Measurements from ENCODE around the gene LY6G5C.

The LY6G5C gene

DNA sequence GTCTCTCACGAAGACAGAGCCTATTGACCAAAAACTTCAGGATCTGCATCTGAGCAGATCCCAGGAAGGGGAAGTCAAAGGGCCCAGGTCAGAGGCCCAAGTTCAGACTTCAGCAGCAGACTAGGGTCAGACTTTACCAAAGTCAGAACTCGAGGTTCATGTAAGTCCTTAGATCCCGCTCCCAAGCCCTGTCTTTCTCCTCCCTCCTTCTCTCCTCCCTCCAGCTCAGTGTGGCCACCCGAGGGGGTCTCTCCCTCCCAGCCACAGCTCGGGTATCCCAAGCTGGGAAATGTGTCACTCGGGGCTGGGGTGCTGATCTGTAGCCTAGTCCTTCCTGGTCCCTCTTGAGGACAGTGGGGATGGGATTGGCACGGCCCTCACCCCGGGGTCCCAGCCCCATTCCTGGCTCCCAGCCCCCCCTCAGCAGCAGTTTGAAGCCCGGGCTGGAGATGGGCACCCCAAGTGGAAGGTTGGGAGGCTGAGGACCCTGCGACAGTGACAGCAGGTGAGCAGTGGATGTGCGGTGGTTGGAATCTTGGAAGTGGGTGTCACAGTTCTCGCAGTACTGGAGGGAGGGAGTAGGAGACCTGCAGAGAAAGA, 18.6 kb downstream of the LY6G5C start:
- no peak for DNase-seq (ENCODE audit: low read depth)

DNA sequence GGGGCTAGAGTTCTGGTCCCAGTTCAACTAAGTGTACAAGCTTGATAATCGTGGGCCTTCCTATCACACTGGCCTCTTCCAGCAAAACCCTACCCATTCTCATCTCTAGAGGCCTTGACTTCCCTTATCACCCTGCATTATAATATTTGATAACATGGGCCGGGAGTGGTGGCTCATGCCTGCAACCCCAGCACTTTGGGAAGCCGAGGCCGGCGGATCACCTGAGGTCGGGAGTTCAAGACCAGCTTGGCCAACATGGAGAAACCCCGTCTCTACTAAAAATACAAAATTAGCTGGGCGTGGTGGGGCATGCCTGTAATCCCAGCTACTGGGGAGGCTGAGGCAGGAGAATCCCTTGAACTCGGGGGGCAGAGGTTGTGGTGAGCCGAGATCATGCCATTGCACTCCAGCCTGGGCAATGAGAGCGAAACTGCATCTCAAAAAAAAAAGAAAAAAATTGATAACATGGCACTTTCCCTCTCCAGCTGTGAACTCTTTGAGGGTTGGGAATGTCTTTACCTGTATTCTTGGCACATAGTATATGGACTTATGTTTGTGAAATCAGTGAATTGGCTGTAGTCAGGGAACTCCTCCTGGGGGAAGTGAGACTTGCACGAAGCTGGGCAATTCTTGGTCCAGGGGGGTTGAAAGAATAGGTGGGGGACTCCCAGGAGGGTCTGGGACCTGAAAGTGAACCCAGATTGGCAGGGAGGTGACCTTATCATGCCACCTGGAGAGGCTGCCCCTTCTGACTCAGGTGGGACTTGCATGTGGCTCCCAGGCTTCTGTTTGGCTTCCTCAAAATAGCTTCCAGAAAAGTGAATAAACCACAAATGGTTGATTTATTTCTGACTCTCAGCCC, 19.4 kb downstream of the LY6G5C start:
- no peak for DNase-seq (ENCODE audit: low read depth)

DNA sequence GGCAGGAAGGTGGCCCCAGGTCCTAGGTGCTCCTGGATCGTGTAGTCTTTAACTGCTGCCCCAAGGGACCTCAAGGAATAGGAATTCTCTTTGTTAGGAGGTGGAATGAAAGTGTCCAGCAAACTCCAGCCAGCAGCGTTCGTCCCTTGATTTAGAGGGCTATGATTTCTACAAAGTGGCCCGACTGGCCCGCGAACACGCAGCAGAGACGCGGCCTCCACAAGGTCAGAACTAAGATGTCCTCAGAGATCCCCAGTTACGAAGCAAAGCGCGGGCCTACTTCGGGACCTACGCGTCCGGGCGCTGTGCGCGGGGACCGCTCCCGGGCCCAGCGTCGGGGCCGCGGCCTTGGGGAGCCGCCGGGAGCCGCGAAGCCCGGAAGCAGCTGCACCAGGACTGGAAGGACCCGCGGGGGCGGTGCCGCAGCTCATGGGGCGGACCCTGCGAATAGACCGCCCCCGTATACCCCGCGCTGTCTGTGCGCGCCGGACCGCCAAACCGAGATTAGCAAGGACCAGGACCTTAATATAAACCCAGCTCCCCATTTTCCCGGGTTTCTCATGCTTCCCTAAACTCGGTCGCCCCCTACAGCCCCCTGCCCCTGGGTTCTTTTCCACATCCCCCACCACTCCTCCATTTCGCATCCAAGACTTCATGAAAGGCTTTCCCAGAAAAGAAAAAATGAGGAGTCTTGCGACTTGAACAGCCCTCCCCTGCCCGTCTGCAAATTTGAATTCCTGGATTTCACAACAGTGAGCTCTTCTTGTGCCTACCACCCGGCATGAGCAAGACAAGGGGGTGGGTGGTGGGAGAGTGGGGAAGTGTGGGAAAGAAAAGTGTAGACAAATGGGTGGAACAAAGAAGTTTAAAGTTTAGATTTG, 20.2 kb downstream of the LY6G5C start, which contains the start of gene C6orf47:
Gene C6orf47, minus strand, starts transcription at position 398 of the 881 bp plus-strand sequence. CDS start 831 bp downstream, outside the sequence.
- no peak for DNase-seq (ENCODE audit: low read depth)

DNA sequence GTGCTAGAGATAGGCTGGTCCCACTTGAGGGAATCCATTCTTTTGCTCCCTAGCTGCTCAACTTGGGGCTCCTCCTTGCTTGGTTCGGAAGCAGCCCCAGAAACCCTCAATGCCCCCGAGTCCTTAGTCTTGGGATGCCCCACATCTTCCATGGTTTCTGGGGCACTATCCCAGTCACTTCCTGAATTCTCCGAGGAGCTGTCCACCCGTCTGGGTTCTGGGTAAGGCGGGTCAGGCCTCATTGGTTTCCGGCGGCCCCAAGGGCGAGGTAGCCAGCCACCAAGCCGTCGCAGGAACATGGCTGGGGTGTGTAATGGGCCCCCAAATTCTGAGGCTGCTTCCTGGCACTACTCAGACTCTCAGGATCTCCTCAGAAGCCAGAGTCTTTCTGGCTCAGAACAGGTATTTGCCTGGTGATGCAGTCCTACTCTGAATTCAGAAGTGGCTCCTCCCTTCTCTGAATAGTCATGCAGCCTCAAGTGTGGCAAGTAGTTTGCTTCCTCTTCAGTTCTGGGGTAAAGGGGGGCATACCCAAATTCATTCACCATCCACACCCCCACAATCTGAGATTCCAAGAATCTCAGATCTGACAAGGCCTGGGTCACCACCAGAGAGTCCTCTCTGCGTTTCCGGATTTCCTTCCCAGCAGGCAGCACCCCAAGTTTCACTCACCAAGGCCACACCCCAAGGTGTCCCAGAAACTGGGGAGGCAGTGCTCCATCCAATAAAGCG, 21.1 kb downstream of the LY6G5C start:
- DNase-seq (ENCODE audit: low read depth) = no peak

DNA sequence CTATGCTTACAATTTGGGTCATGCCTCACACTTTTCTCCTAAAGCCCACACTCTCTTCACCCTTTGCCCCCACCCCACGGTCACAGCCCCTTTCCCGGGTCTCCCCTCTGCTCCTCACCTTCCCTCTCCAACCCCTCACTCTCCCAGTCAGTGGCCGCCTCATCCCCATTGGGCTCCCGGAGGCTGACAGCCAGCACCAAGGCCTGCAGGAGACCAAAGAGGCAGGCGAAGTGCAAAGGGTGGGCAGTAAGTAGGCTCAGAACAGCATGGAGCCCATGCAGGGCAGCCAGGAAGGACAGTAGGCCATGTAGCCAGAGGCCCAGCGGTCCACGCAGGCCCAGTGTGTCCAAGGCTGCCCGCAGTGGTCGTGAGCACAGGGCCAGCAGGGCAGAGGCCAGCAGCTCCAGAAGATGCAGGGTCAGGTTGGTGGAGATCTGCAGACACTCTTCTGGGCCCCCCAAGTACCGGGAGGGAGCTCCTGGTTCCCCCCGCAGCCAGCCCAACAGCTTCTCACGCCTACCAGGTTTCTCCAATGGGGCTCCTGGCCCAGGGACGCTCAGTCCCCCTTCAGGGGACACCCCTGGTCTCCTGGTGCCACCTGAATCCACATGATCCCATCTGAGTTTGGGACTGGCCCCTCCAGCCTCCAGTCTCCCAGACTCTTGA, 21.8 kb downstream of the LY6G5C start:
- no peak for DNase-seq (ENCODE audit: low read depth)

DNA sequence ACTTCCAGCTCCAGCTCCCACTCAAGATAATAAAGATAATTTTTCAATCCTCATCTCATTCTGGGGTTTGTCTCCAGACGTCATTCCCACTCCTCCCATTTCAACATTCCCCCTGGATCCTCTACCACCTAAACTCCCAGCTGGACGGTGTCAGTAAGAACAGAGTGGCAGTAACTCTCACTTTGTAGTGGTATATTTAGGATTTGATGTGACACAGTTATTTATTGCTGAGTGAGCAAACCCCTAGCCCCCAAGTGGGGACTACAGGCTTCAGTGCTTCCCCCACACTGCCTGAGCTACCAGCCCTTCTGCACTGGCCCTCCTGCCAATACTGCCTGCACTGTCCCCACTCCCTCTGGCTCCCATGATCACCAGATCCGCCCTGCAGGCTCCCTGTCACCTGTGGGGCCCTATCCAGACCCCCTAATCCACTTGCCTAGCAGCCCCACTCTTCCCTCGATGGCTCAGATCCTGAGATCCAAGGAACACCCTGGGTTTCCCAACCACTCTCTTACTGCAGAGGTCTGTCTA, 22.6 kb downstream of the LY6G5C start:
- no peak for DNase-seq (ENCODE audit: low read depth)

DNA sequence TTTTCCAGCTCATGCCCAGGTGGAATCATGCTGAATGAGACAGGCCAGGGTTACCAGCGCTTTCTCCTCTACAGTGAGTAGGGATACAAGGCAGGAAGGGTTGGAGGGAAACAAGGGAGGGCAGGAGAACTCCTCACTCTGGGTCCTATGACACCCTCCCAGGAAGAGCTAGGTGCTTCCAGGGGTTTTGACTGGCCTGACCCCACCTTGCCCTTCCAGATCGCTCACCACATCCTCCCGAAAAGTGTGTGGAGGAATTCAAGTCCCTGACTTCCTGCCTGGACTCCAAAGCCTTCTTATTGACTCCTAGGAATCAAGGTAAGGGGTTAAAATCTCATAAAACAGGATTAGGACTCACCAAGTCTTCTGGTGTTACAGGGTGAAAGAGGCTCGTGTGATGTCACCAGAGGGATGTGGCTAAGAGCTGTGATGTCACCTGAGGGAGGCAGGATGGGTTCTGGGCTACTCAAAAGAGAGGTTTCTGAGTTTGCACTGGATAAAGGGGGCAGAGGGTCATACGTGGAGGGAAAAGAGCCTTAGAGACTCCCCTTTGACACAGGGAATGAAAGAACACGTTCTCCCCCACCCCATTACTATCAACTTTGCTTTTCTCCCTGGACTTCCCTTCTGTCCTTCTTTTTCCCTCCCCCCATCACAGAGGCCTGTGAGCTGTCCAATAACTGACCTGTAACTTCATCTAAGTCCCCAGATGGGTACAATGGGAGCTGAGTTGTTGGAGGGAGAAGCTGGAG, 23.3 kb downstream of the LY6G5C start:
- no peak for DNase-seq (ENCODE audit: low read depth)

DNA sequence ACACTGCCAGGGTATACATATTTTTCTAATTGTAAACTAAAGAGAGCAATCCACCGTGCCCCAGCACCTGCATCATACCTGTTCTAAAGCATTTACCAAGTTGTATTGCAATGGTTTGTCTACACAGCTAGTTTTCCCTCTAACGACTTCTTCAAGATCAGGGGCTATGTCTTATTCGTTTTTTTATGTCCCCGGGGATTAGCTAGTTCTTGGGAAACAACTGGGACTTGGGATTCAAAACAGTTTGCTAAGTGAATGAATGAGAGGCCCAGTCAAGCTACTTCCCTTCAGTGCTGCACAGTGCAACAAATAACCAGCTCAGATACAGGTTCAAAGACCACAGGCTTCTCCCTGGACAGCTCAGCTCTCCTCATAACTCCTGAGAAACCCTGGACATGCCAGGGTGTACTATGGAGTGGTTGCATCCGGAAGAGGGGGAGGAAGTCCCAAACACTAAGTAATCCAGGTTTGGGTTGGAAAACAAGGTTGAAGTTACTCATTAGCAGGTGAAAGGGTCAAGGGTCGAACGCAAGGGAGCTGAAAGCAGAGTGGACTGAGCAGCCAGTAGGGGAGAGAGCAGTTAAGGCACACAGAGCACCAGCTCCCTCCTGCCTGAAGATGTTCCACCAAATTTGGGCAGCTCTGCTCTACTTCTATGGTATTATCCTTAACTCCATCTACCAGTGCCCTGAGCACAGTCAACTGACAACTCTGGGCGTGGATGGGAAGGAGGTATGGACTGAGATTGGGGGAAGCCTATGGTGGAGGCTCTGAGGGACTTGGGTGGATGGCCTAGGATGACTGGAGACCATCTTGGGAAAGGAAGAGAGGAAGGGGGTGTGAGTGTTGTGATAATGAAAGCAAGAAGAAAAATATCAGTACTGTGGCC, 25.3 kb downstream of the LY6G5C start, which contains the start of gene APOM:
Gene APOM, plus strand, starts transcription at position 546 of the 889 bp plus-strand sequence. Its CDS starts 73 bp downstream, at position 619.
- DNase-seq (ENCODE audit: low read depth) = no peak

DNA sequence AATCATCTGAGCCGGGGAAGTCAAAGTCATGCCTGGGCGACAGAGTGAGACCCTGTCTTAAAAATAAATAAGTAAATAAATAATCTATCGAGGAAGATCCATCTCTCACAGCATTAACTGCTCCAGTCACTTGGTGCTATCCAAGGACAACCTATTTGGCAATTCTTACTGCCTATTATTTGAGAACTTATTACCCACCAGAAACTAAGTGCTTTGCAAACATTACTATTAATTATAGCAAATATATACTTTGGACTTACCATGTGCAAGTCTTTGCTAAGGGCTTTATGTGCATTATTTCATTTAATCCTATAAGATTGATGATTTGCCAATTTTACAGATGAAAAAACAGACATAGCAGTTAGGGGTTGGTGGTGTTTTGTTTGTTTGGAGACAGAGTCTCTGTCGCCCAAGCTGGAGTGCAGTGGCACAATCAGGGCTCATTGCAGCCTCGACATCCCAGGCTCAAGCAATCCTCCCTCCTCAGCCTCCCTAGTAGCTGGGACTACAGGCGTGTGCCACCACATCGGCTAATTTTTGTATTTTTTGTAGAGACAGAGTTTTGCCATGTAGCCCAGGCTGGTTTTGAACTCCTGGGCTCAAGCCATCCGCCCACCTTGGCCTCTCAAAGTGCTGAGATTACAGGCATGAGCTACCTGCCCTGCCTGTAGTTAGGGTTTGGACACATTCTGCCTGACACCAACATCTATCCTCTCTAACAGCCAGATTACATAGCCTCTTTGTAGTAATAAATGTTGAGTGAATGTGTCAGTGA, 26.1 kb downstream of the LY6G5C start:
- DNase-seq (ENCODE audit: low read depth) = no peak

DNA sequence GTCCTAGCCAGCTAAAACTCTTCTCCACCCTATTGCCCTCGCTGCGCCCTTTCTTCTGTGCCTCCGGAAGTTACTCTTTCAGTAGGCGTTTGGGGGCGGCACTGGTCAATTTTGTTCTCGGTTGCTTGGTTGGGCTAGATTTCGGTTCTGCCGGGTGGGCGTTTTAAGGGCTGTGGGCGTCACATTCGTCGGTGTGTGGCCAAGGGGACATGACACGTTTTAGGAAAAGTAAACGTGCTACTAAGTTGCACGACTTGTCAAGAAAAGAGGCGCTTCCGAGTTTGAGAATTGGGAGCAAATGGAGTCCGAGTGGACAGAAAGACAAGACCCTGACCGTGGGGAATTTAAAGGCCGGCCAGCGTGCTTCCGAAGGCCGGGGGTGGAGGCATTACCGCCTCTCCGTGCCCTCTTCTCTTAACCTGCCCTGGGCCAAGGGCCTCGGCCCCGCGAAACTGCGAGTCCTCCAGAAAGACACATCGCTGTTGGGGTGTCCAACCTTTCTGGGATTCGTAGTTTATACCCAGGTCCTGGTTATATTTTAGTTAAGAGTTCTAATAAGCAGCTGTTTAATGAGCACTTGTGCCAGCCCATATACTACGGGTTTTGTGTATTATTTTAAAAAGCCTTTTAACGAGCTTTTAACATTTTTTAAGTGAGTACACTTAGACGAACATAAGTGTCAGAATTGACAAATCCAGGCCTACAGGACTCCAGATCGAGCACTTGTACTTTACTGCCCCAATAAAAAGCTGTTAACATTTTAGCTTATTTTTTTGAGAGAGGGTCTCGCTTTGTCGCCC, 27.7 kb downstream of the LY6G5C start:
- DNase-seq (ENCODE audit: low read depth) = no peak

DNA sequence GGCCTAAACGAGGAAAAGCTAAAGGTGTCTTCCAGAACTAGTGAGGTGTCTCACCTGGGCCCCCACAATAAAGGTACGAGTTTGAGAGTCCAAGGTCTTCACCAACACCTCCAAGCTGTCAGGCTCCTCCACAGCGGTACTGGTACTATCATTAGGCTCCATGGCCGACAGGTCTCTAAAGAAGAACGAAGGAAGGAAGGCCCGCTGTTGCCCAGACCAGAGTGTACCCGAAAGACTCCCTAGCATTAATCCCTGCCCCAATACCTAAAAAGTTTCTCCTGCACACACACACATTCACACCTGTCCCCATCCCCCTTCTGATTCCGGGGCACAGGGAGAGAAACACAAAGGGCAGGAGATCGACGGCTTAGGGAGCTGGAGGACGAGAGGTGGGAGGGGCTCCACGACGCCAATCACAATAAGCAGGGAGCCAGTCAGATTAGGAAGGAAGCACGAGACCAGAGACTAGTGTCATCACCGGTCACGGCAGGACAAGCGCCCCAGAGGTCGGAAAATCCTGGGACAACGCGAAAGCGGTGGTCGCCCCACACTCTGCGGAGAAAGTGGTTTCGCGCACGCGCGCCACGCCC, 29.2 kb downstream of the LY6G5C start:
- no peak for DNase-seq (ENCODE audit: low read depth)

DNA sequence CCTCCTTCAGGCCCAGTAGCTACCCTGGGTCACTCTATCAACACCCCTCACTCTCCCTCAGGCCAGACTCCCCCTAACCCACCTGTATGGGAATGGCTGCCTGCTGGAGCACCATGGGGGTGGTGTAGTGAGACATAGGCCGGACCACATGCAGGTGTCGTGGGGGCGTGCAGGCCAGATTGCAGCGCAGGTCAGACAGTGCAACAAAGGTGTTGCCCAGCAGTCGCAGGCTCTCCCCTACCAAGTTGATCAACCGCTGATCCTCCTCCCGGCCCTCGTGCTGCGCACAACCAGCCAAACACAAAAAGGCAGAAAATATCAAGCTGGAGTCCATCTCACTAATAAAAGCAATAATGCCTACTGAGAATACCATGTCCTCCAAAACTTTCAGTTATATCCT, 35.5 kb downstream of the LY6G5C start:
- DNase-seq (ENCODE audit: low read depth) = no peak

DNA sequence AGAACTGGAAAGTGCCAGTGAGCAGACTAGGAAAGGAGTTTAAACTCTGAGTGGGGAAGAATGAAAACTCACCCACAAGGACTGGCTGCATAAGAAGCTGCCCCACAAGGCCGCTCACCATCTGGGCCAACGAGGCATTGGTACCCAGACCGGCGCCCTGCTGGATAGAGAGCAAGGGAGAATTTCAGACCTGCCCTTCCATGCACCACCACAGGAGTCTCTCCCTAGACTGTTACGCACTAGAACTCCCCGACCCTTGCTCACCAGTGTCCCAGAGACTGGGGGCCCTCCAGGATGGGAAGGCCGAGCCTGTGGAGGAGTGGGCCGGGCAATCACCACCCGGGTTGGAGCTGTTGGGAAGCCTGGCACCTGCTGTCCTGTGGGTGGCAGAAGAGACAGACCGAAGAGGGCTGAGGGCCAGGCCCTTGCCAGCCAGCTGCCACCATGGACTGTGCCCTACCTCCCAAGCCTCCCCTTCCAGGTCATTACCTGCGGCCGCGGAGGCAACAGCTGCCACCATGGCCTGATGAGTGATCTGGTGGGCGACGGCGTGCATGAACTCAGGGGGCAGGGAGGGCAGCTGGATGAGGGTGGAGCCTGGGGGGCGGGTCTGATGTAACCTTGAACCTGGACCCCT, 36.9 kb downstream of the LY6G5C start:
- no peak for DNase-seq (ENCODE audit: low read depth)

DNA sequence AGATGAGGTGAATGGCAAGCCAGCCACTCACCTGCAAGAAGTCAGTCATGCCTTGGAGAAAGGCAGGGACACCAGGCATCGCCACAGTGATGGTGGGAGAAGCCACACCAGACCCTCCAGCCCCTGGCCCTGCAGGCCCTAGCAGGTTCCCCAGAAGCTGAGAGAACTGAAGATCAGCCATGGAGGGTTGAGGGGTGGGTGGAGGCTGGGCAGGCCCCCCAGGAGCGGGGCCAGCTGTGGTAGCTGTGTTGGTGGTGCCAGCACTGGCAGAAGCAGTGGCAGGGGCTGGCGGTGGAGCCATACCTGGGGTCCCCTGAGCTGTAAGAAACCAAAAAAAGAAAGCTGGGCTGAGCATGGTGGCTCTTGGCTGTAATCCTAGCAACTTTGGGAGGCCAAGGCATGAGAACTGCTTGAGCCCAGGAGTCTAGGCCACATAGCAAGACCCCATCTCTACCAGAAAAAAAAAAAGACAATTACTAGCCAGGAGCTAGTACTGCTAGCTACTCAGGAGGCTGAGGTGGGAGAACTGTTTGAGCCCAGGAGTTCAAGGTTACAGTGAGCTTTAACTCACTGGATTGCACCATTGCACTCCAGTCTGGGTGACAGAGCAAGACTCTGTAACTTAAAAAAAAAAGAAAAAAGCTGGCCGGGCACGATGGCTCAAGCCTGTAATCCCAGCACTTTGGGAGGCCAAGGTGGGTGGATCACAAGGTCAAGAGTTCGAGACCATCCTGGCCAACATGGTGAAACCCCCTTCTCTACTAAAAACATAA, 37.9 kb downstream of the LY6G5C start:
- DNase-seq (ENCODE audit: low read depth) = no peak

DNA sequence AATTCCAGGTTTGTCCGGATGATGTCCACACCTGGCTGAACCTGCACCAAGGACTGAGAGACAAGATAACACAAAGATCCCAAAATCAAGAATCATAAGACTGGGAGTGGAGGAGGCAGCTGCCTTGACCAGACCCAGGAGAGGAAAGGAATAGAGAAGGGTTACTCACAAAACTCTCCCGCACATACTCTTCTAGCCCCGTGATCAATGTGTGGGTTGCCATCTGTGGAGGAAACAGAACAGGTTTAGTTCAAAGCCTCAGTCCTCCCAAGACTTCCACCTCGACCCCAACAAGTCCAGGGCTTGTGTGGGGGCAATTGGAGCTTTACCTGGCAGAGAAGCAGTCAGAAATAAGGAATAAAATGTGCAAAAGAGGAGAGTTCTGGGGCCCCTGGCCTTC, 39.5 kb downstream of the LY6G5C start:
- no peak for DNase-seq (ENCODE audit: low read depth)

DNA sequence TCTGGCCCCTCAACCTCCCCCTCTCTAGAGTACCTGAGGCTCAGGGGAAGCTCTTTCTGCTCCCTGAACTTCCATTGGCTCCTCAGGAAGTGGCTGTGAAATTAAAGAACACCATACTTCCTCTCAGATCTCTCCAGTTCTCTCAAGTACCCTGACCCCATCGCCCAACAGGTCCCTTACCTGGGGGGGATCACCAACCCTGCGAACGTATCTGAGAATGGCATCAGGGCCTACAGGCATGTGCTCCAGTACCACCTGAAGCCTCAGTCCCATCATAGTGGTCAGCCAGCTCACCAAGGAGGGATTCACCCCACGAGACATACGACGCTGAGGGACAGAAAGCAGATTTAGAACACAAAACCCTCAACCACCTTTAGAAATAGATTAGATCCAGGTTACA, 40.3 kb downstream of the LY6G5C start:
- no peak for DNase-seq (ENCODE audit: low read depth)

All from GM04503 (cell line).